NCI-H2029 treated with DMSO at 0.1 percent for 48 hours (cell line): ENCODE measurements around the gene STIM1.
"Not testable (repeated sequence)": the region's sequence is repeated elsewhere in the genome, so short reads cannot be mapped to it uniquely, and the experiment has no call there.

Experiments used
- DNase-seq: peaks from one replicate; lab custom pipeline; 2025; lab: John Stamatoyannopoulos, UW

The STIM1 gene

DNA sequence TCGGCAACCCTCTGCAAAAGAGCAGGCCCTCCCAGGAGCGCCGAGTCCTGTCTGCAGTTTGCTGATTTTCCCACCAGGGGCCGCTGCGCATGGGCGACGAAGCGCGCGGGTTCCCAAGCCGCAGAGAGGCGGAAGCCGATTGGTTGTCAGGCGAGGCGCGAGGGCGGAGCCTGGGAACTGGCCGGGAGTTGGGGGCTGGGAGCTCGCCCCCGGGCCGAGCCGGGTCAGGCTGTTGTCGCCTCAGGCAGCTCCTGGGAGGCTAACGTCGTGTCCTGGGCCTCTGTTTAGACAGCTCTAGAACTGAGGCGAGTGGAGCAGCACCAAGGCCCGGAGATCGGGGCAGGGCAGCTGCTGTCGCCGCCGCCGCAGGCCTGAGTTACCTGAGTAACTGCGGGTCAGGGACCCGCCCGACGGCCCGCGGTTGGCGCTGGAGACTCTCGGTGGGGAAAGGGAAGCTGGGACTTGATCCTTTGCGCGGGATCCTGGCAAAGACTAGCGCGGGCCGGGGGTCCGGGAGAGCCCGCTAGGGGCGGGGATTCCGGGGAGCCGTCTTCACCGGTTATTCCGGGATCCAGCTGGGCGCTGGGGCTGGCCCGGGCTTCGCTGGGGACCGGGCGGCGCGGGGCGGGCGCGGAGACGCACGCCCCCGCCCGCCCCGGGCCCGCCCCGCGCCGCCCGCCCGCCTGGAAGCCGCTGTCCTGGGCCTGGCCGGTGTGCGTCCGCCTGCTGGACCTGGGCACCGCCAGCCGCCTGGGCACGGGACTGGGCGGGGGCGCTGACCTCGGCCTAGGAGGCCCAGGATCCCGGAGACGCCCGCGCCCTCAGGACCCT, at the start of gene STIM1:
Gene STIM1, plus strand, starts transcription at position 688 of the 831 bp plus-strand sequence. CDS start 607 bp downstream, outside the sequence.
- peak; percentile 61 for DNase-seq

DNA sequence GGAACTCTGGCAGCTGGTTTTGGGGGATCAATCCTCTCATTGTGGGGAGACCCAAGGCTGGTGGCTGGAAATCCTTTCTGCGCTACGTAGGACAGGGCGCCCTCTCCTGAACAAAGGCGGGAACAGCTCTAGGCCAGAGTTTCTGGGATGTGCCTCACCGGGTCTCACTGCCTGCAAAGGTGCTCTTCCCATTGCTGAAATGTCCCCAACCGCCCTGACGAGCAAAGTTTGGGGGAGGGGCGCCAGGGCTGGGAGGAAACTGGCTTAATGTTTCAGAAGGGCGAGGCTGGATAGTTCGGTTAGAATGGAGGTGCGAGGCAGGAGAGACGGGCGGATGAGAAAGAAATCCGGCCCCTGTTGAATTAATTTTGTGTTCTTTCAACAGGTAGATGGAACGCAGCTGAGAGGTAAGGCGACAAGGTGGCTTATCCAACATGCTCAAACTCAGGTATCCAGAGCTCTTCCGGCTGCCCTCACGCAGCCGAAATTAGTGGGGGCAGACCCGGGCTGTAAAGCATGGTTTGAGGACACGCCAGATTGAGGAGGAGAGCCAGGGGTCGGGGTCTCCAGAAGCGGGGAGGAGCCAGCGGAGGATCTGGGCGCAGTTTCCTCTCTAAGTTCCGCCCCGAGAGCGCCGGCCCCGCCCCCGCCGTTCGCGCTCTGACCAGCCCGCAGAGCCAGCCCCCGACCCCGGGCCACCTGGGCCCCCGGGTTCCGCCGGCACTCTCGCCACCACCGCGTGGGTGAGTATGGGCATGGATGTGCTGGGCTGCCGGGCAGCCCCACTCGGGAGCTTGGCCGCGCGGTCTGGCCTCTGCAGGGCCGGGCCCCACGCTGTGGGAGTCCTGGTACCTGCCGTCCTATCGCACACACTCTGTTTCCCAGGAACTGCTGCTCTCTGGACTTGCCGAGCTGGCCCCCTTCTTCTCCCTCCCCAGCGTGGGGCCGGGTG, 47.3 kb upstream of the STIM1 start, which contains the start of gene PGAP2:
Gene PGAP2, plus strand, starts transcription at position 652 of the 952 bp plus-strand sequence. CDS start 2,700 bp downstream, outside the sequence.
- DNase-seq: no peak

DNA sequence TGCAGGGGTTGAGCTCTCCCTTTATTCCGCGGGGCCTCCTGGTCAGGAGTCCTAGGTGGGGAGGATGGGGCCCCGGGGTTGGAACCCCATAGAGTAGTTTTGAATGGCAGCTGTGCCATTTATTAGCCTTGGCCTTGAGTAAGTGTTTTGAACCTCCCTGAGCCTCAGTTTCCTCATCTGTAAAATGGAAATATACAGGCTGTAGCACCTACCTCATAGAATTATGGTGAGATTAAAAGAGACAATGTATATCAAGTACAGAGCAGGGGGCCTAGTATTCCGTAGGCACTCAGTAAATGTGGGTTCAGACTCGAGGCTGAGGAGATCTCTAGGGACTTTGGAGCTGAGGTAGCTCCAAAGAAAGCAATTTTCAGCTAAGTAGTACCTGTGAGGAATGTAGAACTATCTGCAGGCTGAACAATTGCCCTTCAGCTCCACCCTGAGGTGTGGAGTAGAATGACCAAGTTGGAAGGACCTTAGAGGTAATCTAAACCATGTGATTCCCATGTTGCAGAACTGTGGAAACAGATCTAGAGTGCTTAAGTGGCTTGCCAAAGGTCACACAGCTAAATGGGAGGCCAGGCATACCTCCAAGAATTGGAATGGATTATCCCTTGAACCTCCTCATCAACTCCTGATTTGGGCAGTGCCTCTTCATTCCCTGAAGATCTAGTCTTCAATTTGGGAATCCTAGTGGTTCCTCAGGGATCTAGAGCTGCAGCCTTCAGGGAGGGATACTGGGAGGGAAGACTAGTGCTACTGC, 46.4 kb upstream of the STIM1 start:
- DNase-seq: peak; percentile 38

DNA sequence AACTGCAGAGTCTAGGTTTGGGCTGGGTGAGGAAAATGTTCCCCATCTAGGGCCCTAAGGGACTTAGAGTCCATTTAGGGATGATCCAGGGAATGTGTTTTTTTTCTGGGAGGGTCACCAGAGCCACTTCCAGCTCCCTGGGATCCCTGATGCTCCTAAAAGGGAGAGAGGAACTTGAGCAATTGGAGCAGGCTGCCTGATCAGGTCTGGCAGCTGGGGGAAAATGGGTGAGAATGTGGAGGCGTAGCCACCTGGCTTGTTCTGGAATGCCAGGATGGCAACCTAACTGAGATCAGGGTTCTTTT, 45.9 kb upstream of the STIM1 start:
- DNase-seq: no peak

DNA sequence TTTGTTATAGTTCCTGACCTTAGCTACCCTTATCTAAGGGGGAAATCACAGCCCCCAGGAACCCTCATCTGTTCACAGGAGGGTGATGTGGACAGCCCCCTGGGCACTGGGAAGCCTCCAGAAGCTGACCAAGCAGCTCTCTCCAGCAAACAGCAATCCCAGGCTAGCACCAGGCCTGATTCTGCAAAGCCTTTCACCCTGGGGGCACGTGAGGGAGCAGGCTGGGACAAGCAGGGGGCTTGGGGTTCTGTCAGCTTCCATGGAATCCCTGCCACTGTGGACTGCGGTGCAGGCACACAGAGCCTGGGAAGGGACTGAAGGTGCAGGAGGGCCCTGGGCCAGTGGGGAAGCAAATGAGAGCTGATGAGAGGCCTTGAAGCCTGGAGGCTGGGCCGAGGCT, 45.0 kb upstream of the STIM1 start:
- DNase-seq: no peak

DNA sequence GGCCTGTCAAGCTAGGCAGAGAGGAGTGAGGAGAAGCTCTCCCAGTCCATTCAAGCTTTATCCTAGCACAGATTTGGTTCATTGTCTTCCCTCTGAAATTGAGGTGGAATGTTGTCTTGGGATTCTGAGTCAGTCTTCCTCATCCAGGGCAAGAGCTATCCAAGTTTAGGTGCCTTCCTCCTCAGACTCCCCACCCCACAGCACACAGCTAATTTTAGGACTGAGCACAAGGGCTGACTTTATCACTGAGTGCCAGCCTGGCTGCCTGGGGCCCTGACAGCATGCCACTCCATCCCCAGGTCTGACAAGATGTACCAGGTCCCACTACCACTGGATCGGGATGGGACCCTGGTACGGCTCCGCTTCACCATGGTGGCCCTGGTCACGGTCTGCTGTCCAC, 44.5 kb upstream of the STIM1 start:
- DNase-seq: no peak

DNA sequence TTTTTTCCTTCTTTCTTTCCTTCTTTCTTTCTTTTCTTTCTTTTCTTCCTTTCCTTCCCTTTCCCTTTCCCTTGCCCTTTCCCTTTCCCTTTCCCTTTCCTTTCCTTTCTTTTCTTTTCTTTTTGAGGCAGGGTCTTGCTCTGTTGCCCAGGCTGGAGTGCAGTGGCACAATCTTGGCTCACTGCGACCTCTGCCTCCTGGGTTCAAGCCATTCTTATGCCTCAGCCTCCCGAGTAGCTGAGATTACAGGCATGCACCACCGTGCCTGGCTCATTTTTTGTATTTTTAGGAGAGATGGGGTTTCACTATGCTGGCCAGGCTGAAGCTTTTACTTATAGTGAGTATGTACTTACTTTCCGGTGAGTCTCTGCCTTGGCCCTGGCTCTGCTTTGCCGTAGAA, 40.6 kb upstream of the STIM1 start:
- DNase-seq: not testable (repeated sequence)

DNA sequence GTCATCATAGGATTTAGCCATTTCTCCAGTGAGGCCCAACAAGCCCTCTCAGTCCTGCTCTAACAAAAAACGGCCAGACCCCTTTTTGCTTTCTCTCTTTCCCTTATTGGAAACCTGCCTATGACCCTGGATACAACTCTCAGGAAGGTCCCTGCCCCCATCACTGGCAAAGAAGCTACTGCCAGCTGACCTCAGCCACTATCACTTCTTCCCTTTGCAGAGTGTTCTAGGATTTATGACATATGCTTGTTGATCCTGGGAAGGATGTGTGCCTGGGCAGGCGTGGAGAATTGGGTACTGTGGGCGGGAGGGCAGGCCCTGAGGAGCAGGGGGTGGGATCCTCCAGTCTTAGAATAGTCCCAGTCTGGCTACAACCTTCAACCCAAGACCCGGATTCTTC, 39.6 kb upstream of the STIM1 start:
- no peak for DNase-seq

DNA sequence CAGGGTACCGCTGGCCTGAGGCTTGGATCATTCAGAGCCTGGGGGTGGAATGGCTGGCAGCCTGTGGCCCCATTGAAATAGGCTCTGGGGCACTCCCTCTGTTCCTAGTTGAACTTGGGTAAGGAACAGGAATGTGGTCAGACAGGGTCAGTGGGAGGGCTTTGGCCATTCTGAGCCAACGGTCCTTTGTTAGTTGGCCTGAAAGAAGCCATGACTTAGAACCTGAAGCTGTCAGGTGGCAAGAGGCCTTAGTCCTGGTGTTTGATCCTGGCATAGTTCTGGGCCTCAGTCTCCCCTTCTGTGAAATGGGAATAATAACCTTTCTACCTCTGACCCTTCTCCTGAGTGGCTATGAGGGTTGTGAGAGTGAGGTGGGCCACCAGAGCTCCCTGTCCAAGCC, 38.8 kb upstream of the STIM1 start:
- no peak for DNase-seq

DNA sequence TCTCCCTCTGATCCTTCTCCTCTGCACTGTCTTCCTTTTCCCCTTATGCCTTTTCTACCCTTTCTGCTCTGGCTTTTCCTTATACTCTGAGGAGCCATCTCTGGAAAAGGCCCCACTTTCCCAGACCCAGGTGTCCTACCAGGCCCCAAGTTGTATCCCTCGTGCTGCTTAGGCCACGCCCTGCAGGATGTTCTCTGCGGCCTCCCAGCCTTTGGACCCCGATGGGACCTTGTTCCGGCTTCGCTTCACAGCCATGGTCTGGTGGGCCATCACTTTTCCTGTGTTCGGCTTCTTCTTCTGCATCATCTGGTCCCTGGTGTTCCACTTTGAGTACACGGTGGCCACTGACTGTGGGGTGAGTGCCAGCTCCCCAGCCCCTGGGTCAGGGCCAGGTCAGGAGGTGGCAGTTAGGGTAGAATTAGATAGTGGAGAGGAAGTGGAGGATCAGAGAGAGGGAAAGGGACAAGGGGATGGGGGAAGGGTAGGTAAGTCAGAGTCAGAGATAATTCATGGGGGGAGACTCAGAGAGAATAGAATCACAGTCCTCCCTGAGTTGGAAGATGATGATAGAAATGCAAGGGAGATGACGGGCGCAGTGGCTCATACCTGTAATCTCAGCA, 38.2 kb upstream of the STIM1 start:
- DNase-seq: no peak

DNA sequence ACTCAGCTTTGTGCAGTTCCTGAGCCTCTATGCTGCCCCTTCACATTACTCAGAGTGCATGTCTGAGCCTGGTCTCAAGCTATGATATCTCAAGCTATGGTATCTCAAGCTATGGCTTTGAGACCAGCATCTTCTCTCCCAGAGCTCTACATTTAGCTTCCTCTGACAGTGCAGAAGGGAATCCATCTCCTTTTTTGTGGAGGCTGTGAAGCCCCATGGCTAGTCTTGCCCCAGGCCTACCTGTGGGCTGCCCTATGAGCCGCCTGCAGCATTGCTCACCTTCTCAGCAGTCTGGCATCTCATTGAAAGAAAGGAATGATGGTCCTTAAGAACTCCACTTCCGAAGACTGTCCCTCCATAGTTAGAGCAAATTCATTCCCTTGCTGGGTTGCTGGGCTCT, 34.5 kb upstream of the STIM1 start:
- no peak for DNase-seq

DNA sequence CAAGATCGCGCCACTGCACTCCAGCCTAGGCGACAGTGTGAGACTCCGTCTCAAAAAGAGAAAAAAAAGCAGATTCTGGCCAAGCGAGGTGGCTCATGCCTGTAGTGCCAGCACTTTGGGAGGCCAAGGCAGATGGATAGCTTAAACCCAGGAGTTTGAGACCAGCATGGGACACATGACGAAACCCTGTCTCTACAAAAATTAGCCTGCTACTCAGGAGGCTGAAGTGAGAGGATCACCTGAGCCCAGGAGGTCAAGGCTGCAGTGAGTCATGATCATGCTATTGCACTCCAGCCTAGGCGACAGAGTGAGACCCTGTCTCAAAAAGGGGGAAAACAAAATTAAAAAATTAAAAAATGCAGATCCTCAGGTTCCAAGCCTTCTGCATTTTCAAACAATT, 33.2 kb upstream of the STIM1 start:
- DNase-seq: no peak

DNA sequence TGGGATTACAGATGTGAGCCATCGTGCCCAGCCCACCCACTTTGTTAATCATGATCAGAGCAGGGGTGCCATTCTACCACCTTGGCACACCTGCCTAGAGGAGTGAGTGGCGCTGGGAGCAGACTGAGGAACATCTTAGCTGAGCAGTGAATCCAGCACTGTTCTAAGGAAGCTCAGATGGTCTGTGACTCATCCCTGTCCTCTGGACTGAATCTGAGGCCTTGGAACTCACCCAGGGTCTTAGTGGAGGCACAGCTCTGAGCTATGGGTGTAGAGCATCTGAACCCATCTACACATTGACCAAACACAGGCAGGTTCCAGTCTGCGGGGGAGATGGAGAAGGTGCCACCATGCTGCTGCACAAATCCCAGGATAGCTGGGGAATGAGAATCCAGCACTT, 32.2 kb upstream of the STIM1 start:
- DNase-seq: no peak

DNA sequence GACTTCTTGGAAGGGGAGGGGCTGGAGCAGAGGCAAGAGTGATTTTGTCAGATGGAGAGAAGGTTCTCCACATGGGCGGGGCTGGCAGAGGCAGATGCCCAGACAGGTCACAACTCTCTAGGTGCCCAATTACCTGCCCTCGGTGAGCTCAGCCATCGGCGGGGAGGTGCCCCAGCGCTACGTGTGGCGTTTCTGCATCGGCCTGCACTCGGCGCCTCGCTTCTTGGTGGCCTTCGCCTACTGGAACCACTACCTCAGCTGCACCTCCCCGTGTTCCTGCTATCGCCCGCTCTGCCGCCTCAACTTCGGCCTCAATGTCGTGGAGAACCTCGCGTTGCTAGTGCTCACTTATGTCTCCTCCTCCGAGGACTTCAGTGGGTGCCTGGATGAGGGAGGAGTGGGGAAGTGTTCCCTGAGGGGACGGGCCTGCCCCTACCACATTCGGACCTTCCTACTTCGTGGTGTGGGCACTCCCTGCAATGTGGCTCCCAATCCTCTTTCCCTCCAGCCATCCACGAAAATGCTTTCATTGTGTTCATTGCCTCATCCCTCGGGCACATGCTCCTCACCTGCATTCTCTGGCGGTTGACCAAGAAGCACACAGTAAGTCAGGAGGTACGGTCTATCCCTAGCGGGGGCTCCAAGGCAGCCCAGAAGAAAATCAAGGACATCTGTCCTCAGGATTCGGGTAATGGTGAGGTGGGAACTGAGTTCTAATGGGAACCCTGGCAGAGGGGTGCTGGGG, 31.5 kb upstream of the STIM1 start:
- no peak for DNase-seq

DNA sequence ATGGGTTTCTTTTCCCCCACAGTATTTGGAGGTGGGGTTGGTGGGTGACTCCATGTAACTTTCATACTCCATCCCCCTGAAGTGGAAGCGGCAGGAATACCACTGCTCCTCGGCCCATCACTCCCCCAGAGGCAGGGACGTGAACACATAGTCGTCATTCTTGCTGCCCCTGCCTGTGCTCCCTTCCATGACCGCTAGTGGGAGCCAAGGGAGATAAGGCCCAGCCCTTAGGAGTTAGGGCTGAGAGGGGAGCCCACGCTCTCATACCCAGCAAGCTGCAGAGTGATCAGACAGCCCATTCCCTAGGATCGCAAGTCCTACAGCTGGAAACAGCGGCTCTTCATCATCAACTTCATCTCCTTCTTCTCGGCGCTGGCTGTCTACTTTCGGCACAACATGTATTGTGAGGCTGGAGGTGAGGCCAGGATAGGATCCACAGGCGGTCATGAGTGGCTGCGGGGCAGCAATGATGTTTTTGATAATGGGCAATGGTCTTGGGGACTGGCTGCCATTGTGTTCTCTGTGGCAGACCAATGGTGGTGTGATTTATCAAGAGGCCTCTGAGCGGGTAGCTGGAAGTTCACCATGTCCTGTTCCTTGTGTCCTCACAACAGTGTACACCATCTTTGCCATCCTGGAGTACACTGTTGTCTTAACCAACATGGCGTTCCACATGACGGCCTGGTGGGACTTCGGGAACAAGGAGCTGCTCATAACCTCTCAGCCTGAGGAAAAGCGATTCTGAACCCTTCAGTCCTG, 30.6 kb upstream of the STIM1 start:
- DNase-seq: no peak

DNA sequence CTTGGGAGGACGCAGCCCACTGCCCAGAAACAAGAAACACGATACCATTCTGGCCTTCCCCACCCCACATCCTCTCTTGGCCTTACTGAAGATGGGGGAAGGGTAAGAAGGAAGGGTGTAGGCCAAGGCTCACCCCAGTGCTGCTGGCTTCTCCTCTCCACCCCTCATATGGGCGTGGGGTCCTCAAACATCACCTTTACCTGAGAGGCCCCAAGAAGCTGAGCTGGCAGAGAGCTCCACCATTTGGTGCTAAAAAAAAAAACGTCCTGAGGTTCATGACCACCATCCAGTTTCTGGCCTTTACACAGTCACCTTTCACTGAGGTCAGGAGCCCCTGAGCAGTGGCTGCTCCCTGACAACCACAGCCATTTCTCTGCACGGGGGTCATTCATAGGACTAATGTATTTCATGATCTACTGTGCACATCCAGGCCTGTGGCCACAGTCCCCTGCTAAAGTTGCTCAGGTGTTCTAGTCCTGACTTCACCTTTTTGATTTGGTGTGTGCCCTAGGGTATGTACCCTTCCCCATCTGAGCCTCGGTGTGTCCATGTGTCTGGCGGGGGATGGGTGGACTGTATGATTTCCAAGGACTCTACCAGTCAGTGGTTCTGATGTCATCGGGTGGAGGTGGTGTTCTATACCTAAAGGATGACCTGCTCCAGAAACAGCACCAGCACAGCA, 29.9 kb upstream of the STIM1 start:
- no peak for DNase-seq

DNA sequence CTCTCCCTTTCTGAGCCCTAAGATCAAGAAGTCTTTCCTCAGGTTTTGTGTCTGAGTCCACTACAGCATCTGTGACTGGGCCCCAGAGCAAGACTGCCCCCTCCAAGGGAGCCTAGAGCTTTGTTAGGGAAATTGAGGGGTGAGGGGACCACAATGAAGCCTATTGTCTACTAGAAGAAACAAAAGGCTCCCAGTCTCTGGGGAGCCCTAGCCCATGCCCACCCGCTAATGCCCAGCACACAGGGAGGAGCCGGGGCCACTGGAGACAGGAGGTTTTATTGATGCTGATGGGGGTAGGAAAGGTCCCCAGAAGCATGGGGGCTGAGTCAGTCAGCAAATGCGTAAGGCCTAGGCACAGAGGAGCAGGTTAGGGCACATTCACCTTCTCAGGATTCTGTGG, 28.7 kb upstream of the STIM1 start:
- DNase-seq: no peak

DNA sequence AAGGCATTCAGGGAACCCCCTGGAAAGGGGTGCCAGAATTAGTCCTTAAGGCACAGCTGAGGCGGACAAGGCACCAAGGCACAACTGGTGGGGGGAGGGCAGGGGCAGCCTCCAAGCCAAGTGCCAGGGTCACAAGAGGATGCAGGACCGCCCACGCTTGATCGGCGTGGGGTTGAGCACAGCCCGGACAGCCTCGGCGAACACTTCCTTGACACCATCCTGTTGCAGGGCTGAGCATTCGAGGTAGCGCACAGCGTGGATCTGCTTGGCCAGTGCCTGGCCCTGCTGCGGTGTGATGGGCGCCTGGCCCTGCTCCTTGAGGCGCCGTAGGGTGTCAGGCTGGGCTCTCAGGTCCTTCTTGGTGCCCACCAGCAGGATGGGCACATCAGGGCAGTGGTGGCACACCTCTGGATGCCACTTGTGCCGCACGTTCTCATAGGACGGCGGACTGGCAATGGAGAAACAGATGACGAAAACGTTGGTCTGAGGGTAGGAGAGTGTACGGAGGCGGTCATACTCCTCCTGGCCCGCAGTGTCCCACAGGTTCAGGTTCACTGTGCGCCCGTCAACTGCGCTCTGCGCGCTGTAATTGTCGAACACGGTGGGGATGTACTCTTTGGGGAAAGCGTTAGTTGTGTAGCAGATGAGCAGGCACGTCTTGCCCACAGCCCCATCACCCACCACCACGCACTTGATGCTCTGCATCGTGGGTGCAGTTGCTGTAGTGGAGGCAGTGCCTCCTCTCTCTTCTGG, 27.9 kb upstream of the STIM1 start:
- DNase-seq: no peak

DNA sequence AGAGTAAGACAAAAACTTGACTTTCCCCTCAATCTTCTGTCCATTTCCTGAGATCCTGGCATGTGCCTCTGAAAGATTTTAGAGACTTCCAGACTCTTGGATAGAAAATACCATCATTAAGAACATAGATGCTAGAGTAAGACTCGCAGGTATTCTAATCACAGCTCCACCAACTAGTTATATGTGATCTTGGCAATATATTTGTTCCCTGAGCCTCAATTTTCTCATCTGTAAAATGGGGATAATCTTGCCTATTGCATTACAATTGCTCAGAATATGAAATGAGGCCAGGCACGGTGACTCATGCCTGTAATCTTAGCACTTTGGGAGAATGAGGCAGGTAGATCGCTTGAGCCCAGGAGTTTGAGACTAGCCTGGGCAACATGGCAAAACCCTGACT, 25.4 kb upstream of the STIM1 start:
- no peak for DNase-seq
